ENCODE results near the gene MEOX1. TPM values are rescaled to one million over a fixed set of nuclear protein-coding genes. Genes with fewer than 3 reads are reported as not detected.

Gene MEOX1
- total RNA-seq, 1 experiment from 2014 or later = not detected

GRCh38 chr17:43669971-43670644 is 8.4 kb upstream of the MEOX1 start:
- Mint-ChIP-seq H3K27ac (ENCODE audit: unreplicated experiment) (peak overlapping the region; percentile 9), H3K36me3 (ENCODE audit: insufficient read depth, unreplicated experiment) (no peaks in the 10 kb centered on the region), H3K9me3 (ENCODE audit: low read depth, unreplicated experiment) (no peaks in the 10 kb centered on the region), H3K4me1 (ENCODE audit: low read depth, unreplicated experiment) (peaks cover 20% of the 10 kb centered on the region), H3K4me3 (ENCODE audit: low read depth, unreplicated experiment) (no peak overlapping the region), H3K27me3 (ENCODE audit: unreplicated experiment) (peaks cover 15% of the 10 kb centered on the region)
- BruUV-seq (replicated peaks) = no TSS peak
- DNase-seq = peak; percentile 36
- CTCF ChIA-PET = interaction anchor here (0.6 to 1.0 kb wide), 4 partner anchors 73 to 386 kb away, joined by 3 to 6 read pairs (median 6); no protein-coding TSS in a partner anchor
- intact Hi-C loops (cut with micrococcal nuclease; ENCODE audit: unreplicated experiment) = no loop called here
- TF ChIP-seq CTCF (IDR thresholded peaks at IDR 0.05; ENCODE audit: unreplicated experiment) = no peak

GRCh38 chr17:43667947-43668348 is 6.2 kb upstream of the MEOX1 start:
- TF ChIP-seq CTCF (IDR thresholded peaks at IDR 0.05; ENCODE audit: unreplicated experiment) = no peak
- Mint-ChIP-seq H3K4me3 (ENCODE audit: low read depth, unreplicated experiment) (no peak overlapping the region), H3K27ac (ENCODE audit: unreplicated experiment) (no peak overlapping the region), H3K36me3 (ENCODE audit: insufficient read depth, unreplicated experiment) (no peaks in the 10 kb centered on the region), H3K27me3 (ENCODE audit: unreplicated experiment) (peaks cover 25% of the 10 kb centered on the region), H3K4me1 (ENCODE audit: low read depth, unreplicated experiment) (peaks cover 20% of the 10 kb centered on the region), H3K9me3 (ENCODE audit: low read depth, unreplicated experiment) (no peaks in the 10 kb centered on the region)
- intact Hi-C loops (cut with micrococcal nuclease; ENCODE audit: unreplicated experiment) = no loop called here
- BruUV-seq (replicated peaks) = no TSS peak
- CTCF ChIA-PET = interaction anchor here (0.7 to 1.1 kb wide), 4 partner anchors 19 to 92 kb away, joined by 3 to 7 read pairs (median 5); no protein-coding TSS in a partner anchor
- peak; percentile 35 for DNase-seq

GRCh38 chr17:43667506-43667905 is 5.8 kb upstream of the MEOX1 start:
- Mint-ChIP-seq H3K4me3 (ENCODE audit: low read depth, unreplicated experiment) (no peak overlapping the region), H3K36me3 (ENCODE audit: insufficient read depth, unreplicated experiment) (no peaks in the 10 kb centered on the region), H3K9me3 (ENCODE audit: low read depth, unreplicated experiment) (no peaks in the 10 kb centered on the region), H3K4me1 (ENCODE audit: low read depth, unreplicated experiment) (peaks cover 20% of the 10 kb centered on the region), H3K27ac (ENCODE audit: unreplicated experiment) (no peak overlapping the region), H3K27me3 (ENCODE audit: unreplicated experiment) (peaks cover 29% of the 10 kb centered on the region)
- CTCF ChIA-PET = interaction anchor here (0.6 to 1.1 kb wide), 2 partner anchors 91 to 164 kb away, joined by 3 to 7 read pairs; no protein-coding TSS in a partner anchor
- TF ChIP-seq CTCF (IDR thresholded peaks at IDR 0.05; ENCODE audit: unreplicated experiment) = no peak
- intact Hi-C loops (cut with micrococcal nuclease; ENCODE audit: unreplicated experiment) = no loop called here
- no peak for DNase-seq
- BruUV-seq (replicated peaks) = no TSS peak

GRCh38 chr17:43665937-43666236 is 4.2 kb upstream of the MEOX1 start:
- no peak overlapping the region for H3K27ac Mint-ChIP-seq (ENCODE audit: unreplicated experiment)
- peaks cover 20% of the 10 kb centered on the region for H3K4me1 Mint-ChIP-seq (ENCODE audit: low read depth, unreplicated experiment)
- H3K27me3 Mint-ChIP-seq (ENCODE audit: unreplicated experiment) = peaks cover 45% of the 10 kb centered on the region
- H3K4me3 Mint-ChIP-seq (ENCODE audit: low read depth, unreplicated experiment) = no peak overlapping the region
- no peaks in the 10 kb centered on the region for H3K36me3 Mint-ChIP-seq (ENCODE audit: insufficient read depth, unreplicated experiment)
- no peaks in the 10 kb centered on the region for H3K9me3 Mint-ChIP-seq (ENCODE audit: low read depth, unreplicated experiment)
- BruUV-seq (replicated peaks) = no TSS peak
- DNase-seq = no peak
- CTCF ChIA-PET = interaction anchor here (0.8 to 1.5 kb wide), 4 partner anchors 8 to 90 kb away, joined by 3 to 5 read pairs (median 4); no protein-coding TSS in a partner anchor
- intact Hi-C loops (cut with micrococcal nuclease; ENCODE audit: unreplicated experiment) = no loop called here
- TF ChIP-seq CTCF (IDR thresholded peaks at IDR 0.05; ENCODE audit: unreplicated experiment) = no peak

Data from Calu3 (cell line).